ENCODE data around the gene TLE4. TPM values are rescaled to one million over a fixed set of nuclear protein-coding genes. Genes with fewer than 3 reads are reported as not detected.

TLE4 gene
- total and polyA plus RNA-seq, 2 donors (not counting 1 experiment from before 2014, with no cell fraction given) = 34.7 to 57.3 TPM

- no peak for ATAC-seq (ENCODE audit: low read depth)
- Histone ChIP-seq H3K4me1 (ENCODE audit: control insufficient read depth in 2 of 2, insufficient read depth in 2 of 2, low read length in 2 of 2) (no peaks in the 10 kb centered on the region), H3K4me2 (replicated peaks; ENCODE audit: low read depth, low read length, poor library complexity, severe bottlenecking) (no peak overlapping the region), H3K27me3 (replicated peaks in 1 of 4; ENCODE audit: control extremely low read depth in 1 of 4, control insufficient read depth in 3 of 4, insufficient read depth in 4 of 4, low read length in 3 of 4) (no peaks in the 10 kb centered on the region), H2AFZ (ENCODE audit: insufficient read depth, low read depth, low read length, poor library complexity, severe bottlenecking) (no peak overlapping the region), H3K79me2 (ENCODE audit: control insufficient read depth, insufficient read depth, low read length) (peaks cover 9% of the 10 kb centered on the region), H3K9ac (ENCODE audit: low read length) (no peak overlapping the region), H4K20me1 (ENCODE audit: control insufficient read depth, insufficient read depth, low read length, poor library complexity, severe bottlenecking) (peaks cover 7% of the 10 kb centered on the region), H3K36me3 (replicated peaks in 1 of 2; ENCODE audit: control extremely low read depth in 1 of 2, control insufficient read depth in 1 of 2, extremely low read depth in 1 of 2, insufficient read depth in 2 of 2, low read length in 1 of 2) (peaks cover 0 to 14% of the 10 kb centered on the region in 2 experiments), H3K27ac (ENCODE audit: low read length in 2 of 2) (no peak overlapping the region), H3K9me3 (ENCODE audit: control extremely low read depth in 1 of 3, control insufficient read depth in 2 of 3, insufficient read depth in 1 of 3, low read length in 2 of 3) (peaks cover 2 to 14% (median 10%) of the 10 kb centered on the region in 3 donors), H3K4me3 (ENCODE audit: control extremely low read depth in 1 of 5, extremely low read depth in 1 of 5, insufficient read depth in 1 of 5, low read depth in 2 of 5, low read length in 4 of 5) (no peak overlapping the region)
- POLR2A ChIA-PET = no interaction called here
- intact Hi-C loops (cut with micrococcal nuclease) = no loop called here
- DNase-seq = no peak
- TF ChIP-seq CTCF (IDR thresholded peaks at IDR 0.05) (no peak), EZH2 (IDR thresholded peaks at IDR 0.05; ENCODE audit: borderline replicate concordance, insufficient read depth, low read depth, low read length, poor library complexity, severe bottlenecking) (no peak)
- Mint-ChIP-seq H3K27me3 (no peaks in the 10 kb centered on the region), H3K27ac (no peak overlapping the region), H3K9me3 (ENCODE audit: insufficient read depth) (peaks cover 10% of the 10 kb centered on the region), H3K4me1 (peaks cover 2% of the 10 kb centered on the region), H3K4me3 (no peak overlapping the region)
- WGBS (ENCODE audit: insufficient coverage) = 97% methylated on average over 3 of the region's 3 CpGs
- CTCF ChIA-PET = no interaction called here
Observed at GRCh38 chr9:79645110-79645509, 73.3 kb downstream of the TLE4 start.

GRCh38 chr9:79646096-79646495, 74.3 kb downstream of the TLE4 start:
- no peak overlapping the region for H3K27ac ChIP-seq (ENCODE audit: low read length in 2 of 2)
- no peak overlapping the region for H3K4me2 ChIP-seq (replicated peaks; ENCODE audit: low read depth, low read length, poor library complexity, severe bottlenecking)
- no peaks in the 10 kb centered on the region for H3K4me1 ChIP-seq (ENCODE audit: control insufficient read depth in 2 of 2, insufficient read depth in 2 of 2, low read length in 2 of 2)
- no peak overlapping the region for H3K4me3 ChIP-seq (ENCODE audit: control extremely low read depth in 1 of 5, extremely low read depth in 1 of 5, insufficient read depth in 1 of 5, low read depth in 2 of 5, low read length in 4 of 5)
- ChIA-PET POLR2A (no interaction called here), CTCF (no interaction called here)
- DNase-seq (no peak), ATAC-seq (ENCODE audit: low read depth) (no peak)
- H3K4me3 Mint-ChIP-seq = no peak overlapping the region
- peaks cover 2 to 14% (median 10%) of the 10 kb centered on the region in 3 donors for H3K9me3 ChIP-seq (ENCODE audit: control extremely low read depth in 1 of 3, control insufficient read depth in 2 of 3, insufficient read depth in 1 of 3, low read length in 2 of 3)
- H3K27ac Mint-ChIP-seq = no peak overlapping the region
- intact Hi-C loops (cut with micrococcal nuclease) = no loop called here
- peaks cover 9% of the 10 kb centered on the region for H3K79me2 ChIP-seq (ENCODE audit: control insufficient read depth, insufficient read depth, low read length)
- H3K27me3 Mint-ChIP-seq = no peaks in the 10 kb centered on the region
- no peaks in the 10 kb centered on the region for H3K27me3 ChIP-seq (replicated peaks in 1 of 4; ENCODE audit: control extremely low read depth in 1 of 4, control insufficient read depth in 3 of 4, insufficient read depth in 4 of 4, low read length in 3 of 4)
- no peak overlapping the region for H2AFZ ChIP-seq (ENCODE audit: insufficient read depth, low read depth, low read length, poor library complexity, severe bottlenecking)
- H3K36me3 ChIP-seq (replicated peaks in 1 of 2; ENCODE audit: control extremely low read depth in 1 of 2, control insufficient read depth in 1 of 2, extremely low read depth in 1 of 2, insufficient read depth in 2 of 2, low read length in 1 of 2) = peaks cover 0 to 14% of the 10 kb centered on the region in 2 experiments
- no peak overlapping the region for H3K9ac ChIP-seq (ENCODE audit: low read length)
- H4K20me1 ChIP-seq (ENCODE audit: control insufficient read depth, insufficient read depth, low read length, poor library complexity, severe bottlenecking) = peaks cover 7% of the 10 kb centered on the region
- H3K9me3 Mint-ChIP-seq (ENCODE audit: insufficient read depth) = peaks cover 10% of the 10 kb centered on the region
- TF ChIP-seq CTCF (IDR thresholded peaks at IDR 0.05) = no peak
- TF ChIP-seq EZH2 (IDR thresholded peaks at IDR 0.05; ENCODE audit: borderline replicate concordance, insufficient read depth, low read depth, low read length, poor library complexity, severe bottlenecking) = no peak
- WGBS (ENCODE audit: insufficient coverage) = no CpG with 5 or more reads among the region's 1 CpG
- peaks cover 6% of the 10 kb centered on the region for H3K4me1 Mint-ChIP-seq

Measured in B cell (primary cell).